ENCODE measurements around the gene CBX5. TPM values are rescaled to one million over a fixed set of nuclear protein-coding genes. Genes with fewer than 3 reads are reported as not detected.

The CBX5 gene
- polyA plus RNA-seq, 1 donor (not counting 4 experiments of a cell fraction or from before 2014, with no cell fraction given) = 25.8 TPM

- Histone ChIP-seq H3K36me3 (ENCODE audit: control insufficient read depth in 2 of 2, extremely low read depth in 1 of 2, insufficient read depth in 2 of 2, low read length in 2 of 2) (peaks cover 10 to 13% of the 10 kb centered on the region in 2 experiments), H3K9me3 (ENCODE audit: control insufficient read depth, low read depth, low read length) (no peaks in the 10 kb centered on the region), H3K4me3 (ENCODE audit: control insufficient read depth in 2 of 3, extremely low read depth in 1 of 3, insufficient read depth in 2 of 3, low read depth in 1 of 3, low read length in 3 of 3) (no peak overlapping the region), H3K27ac (ENCODE audit: control insufficient read depth, insufficient read depth, low read length) (no peak overlapping the region), H3K9ac (ENCODE audit: control insufficient read depth, extremely low read depth, insufficient read depth, low read length) (no peak overlapping the region), H3K4me1 (ENCODE audit: control insufficient read depth, extremely low read depth, insufficient read depth, low read length) (peaks cover 25% of the 10 kb centered on the region), H4K20me1 (ENCODE audit: control insufficient read depth, extremely low read depth, insufficient read depth, low read length) (no peaks in the 10 kb centered on the region), H3K79me2 (ENCODE audit: control insufficient read depth, insufficient read depth, low read length) (peaks cover 14% of the 10 kb centered on the region), H3K4me2 (ENCODE audit: control insufficient read depth, extremely low read depth, insufficient read depth, low read depth, low read length) (no peak overlapping the region), H3K9me1 (ENCODE audit: control insufficient read depth, extremely low read depth, insufficient read depth, low read length) (no peaks in the 10 kb centered on the region), H3K27me3 (ENCODE audit: control insufficient read depth, extremely low read depth, insufficient read depth, low read length) (no peaks in the 10 kb centered on the region), H2AFZ (ENCODE audit: control insufficient read depth, low read length) (no peak overlapping the region)
- DNase-seq (ENCODE audit: low read depth, low spot score) (no peak), FAIRE-seq (no peak)
- TF ChIP-seq CTCF (optimal IDR thresholded peaks at IDR 0.05 in 1 of 3, IDR thresholded peaks at IDR 0.05 in 1 of 3, conservative IDR thresholded peaks at IDR 0.05 in 1 of 3; ENCODE audit: extremely low read depth in 1 of 3, insufficient read depth in 2 of 3, low read length in 3 of 3) (no peak), EZH2 (IDR thresholded peaks at IDR 0.05; ENCODE audit: low read length) (no peak)
- dilution Hi-C loops (cut with MboI; ENCODE audit: extremely low pct_ligation_motif_present, low sequenced_read_pairs) = no loop called here
These were observed 22.6 kb downstream of the CBX5 start for GRCh38 chr12:54257332-54257731.

- Histone ChIP-seq H3K9ac (ENCODE audit: control insufficient read depth, extremely low read depth, insufficient read depth, low read length) (no peak overlapping the region), H3K9me1 (ENCODE audit: control insufficient read depth, extremely low read depth, insufficient read depth, low read length) (no peaks in the 10 kb centered on the region), H3K27me3 (ENCODE audit: control insufficient read depth, extremely low read depth, insufficient read depth, low read length) (no peaks in the 10 kb centered on the region), H4K20me1 (ENCODE audit: control insufficient read depth, extremely low read depth, insufficient read depth, low read length) (no peaks in the 10 kb centered on the region), H3K36me3 (ENCODE audit: control insufficient read depth in 2 of 2, extremely low read depth in 1 of 2, insufficient read depth in 2 of 2, low read length in 2 of 2) (peaks cover 10 to 21% of the 10 kb centered on the region in 2 experiments), H3K79me2 (ENCODE audit: control insufficient read depth, insufficient read depth, low read length) (peaks cover 3% of the 10 kb centered on the region), H3K4me3 (ENCODE audit: control insufficient read depth in 2 of 3, extremely low read depth in 1 of 3, insufficient read depth in 2 of 3, low read depth in 1 of 3, low read length in 3 of 3) (no peak overlapping the region), H3K27ac (ENCODE audit: control insufficient read depth, insufficient read depth, low read length) (no peak overlapping the region), H3K4me1 (ENCODE audit: control insufficient read depth, extremely low read depth, insufficient read depth, low read length) (no peaks in the 10 kb centered on the region), H3K9me3 (ENCODE audit: control insufficient read depth, low read depth, low read length) (no peaks in the 10 kb centered on the region), H2AFZ (ENCODE audit: control insufficient read depth, low read length) (no peak overlapping the region), H3K4me2 (ENCODE audit: control insufficient read depth, extremely low read depth, insufficient read depth, low read depth, low read length) (no peak overlapping the region)
- DNase-seq (ENCODE audit: low read depth, low spot score) (no peak), FAIRE-seq (no peak)
- dilution Hi-C loops (cut with MboI; ENCODE audit: extremely low pct_ligation_motif_present, low sequenced_read_pairs) = no loop called here
- TF ChIP-seq CTCF (optimal IDR thresholded peaks at IDR 0.05 in 1 of 3, IDR thresholded peaks at IDR 0.05 in 1 of 3, conservative IDR thresholded peaks at IDR 0.05 in 1 of 3; ENCODE audit: extremely low read depth in 1 of 3, insufficient read depth in 2 of 3, low read length in 3 of 3) = no peak
- TF ChIP-seq EZH2 (IDR thresholded peaks at IDR 0.05; ENCODE audit: low read length) = no peak
These were observed 26.7 kb downstream of the CBX5 start for GRCh38 chr12:54253240-54253639.

All from keratinocyte (primary cell).